H1 (cell line): ENCODE measurements around the gene TRAPPC3. TPM values are rescaled to one million over a fixed set of nuclear protein-coding genes. Genes with fewer than 3 reads are reported as not detected.

Experiments
- CTCF ChIA-PET: fragments of 300-600 bp; sonication (Branson Sonifier 250); formaldehyde crosslinking; loops from one replicate; lab custom pipeline; 2021; ENCODE audit not compliant: partially characterized antibody; lab: Charles Lee
- POLR2A ChIA-PET: fragments of 300-600 bp; sonication (Branson Sonifier 250); formaldehyde crosslinking; loops from one replicate; lab custom pipeline; 2021; ENCODE audit warnings: inconsistent platforms; ENCODE audit not compliant: partially characterized antibody; lab: Charles Lee
- DNase-seq, 2 experiments: peaks; one replicate each; pipeline versions ENCODE4 v3.0.0 to v3.0.0-alpha.2; 2010 to 2022; ENCODE audit warnings: low spot score in 2 of 2, low read depth in 1 of 2, mixed read lengths in 1 of 2
- FAIRE-seq: peaks from 2 replicates; lab custom pipeline; 2011; peaks lifted over from hg19 to GRCh38; lab: Jason Lieb, UNC
- H2AFZ ChIP-seq: 2 replicates; pipeline ENCODE4 v1.8.1; 2012; ENCODE audit warnings: low read length, inconsistent platforms
- H2AK5ac ChIP-seq: 2 replicates; pipeline ENCODE4 v1.6.1; 2013; ENCODE audit warnings: low read depth, low read length
- H2BK120ac ChIP-seq: replicated peaks from 2 replicates; pipeline ENCODE3; 2013; ENCODE audit warnings: low read depth, low read length, inconsistent platforms
- H2BK12ac ChIP-seq: 2 replicates; pipeline ENCODE4 v1.6.1; 2013; ENCODE audit warnings: low read depth, low read length
- H2BK15ac ChIP-seq: 2 replicates; pipeline ENCODE4 v1.6.1; 2013; ENCODE audit warnings: low read length
- H2BK20ac ChIP-seq: 2 replicates; pipeline ENCODE4 v1.6.1; 2013; ENCODE audit warnings: low read length
- H2BK5ac ChIP-seq: 2 replicates; pipeline ENCODE4 v1.6.1; 2013; ENCODE audit warnings: low read depth, low read length
- H3K14ac ChIP-seq: 2 replicates; pipeline ENCODE4 v1.6.1; 2013; ENCODE audit warnings: inconsistent platforms; ENCODE audit not compliant: insufficient read length
- H3K18ac ChIP-seq: 2 replicates; pipeline ENCODE4 v1.6.1; 2013; ENCODE audit warnings: low read length; ENCODE audit errors: extremely low read depth
- H3K23ac ChIP-seq: 2 replicates; pipeline ENCODE4 v1.6.1; 2013; ENCODE audit warnings: inconsistent platforms; ENCODE audit not compliant: insufficient read length
- H3K23me2 ChIP-seq: 2 replicates; pipeline ENCODE4 v1.6.1; 2013; ENCODE audit warnings: low read depth, low read length
- H3K27ac ChIP-seq: 2 replicates; pipeline ENCODE4 v1.6.1; 2011; ENCODE audit warnings: low read depth, low read length, inconsistent platforms
- H3K27me3 ChIP-seq, 4 experiments: replicated peaks in 1 of 4; 1 replicate in 1 of 4; 2 replicates in 3 of 4; pipeline versions ENCODE4 v1.6.1 to v1.8.1; 2011 to 2013; ENCODE audit warnings: low read length in 3 of 4, mild to moderate bottlenecking in 3 of 4, inconsistent platforms in 2 of 4, mixed read lengths in 2 of 4, moderate library complexity in 1 of 4; ENCODE audit not compliant: control insufficient read depth in 3 of 4, insufficient read depth in 3 of 4; ENCODE audit errors: extremely low read depth in 1 of 4
- H3K36me3 ChIP-seq, 4 experiments: 2 replicates each; pipeline versions ENCODE4 v1.6.1 to v1.8.1; 2011 to 2013; ENCODE audit warnings: mild to moderate bottlenecking in 4 of 4, low read length in 3 of 4, moderate library complexity in 2 of 4, control low read depth in 1 of 4, inconsistent platforms in 1 of 4; ENCODE audit not compliant: insufficient read depth in 4 of 4, control insufficient read depth in 2 of 4
- H3K4ac ChIP-seq: replicated peaks from 2 replicates; pipeline ENCODE3; 2013; ENCODE audit warnings: low read length, low read depth, mixed read lengths, inconsistent platforms; ENCODE audit not compliant: insufficient read length
- H3K4me1 ChIP-seq, 4 experiments: replicated peaks in 1 of 4; 1 replicate in 1 of 4; 2 replicates in 3 of 4; pipeline versions ENCODE4 v1.6.1 to v1.8.1; 2011 to 2013; ENCODE audit warnings: low read length in 3 of 4, inconsistent platforms in 2 of 4, mixed read lengths in 1 of 4; ENCODE audit not compliant: insufficient read depth in 4 of 4, control insufficient read depth in 3 of 4
- H3K4me2 ChIP-seq, 2 experiments: 2 replicates each; pipeline versions ENCODE4 v1.6.1 to v1.8.1; 2011 to 2013; ENCODE audit warnings: low read depth in 2 of 2, low read length in 2 of 2, control low read depth in 1 of 2, inconsistent platforms in 1 of 2, mild to moderate bottlenecking in 1 of 2; ENCODE audit not compliant: insufficient read depth in 1 of 2
- H3K4me3 ChIP-seq, 4 experiments: fragments of 200-600, 300-600 bp in 1 of 4; sonication (generic), shearing (Covaris generic), sonication (Bioruptor Twin) in 1 of 4; 2 replicates each; pipeline versions ENCODE4 v1.5.1 to v1.8.1; 2011 to 2016; ENCODE audit warnings: low read length in 4 of 4, low read depth in 3 of 4, control low read depth in 2 of 4, inconsistent platforms in 2 of 4, mild to moderate bottlenecking in 2 of 4, mixed read lengths in 1 of 4, moderate library complexity in 1 of 4; ENCODE audit not compliant: insufficient read depth in 2 of 4; ENCODE audit errors: extremely low read depth in 1 of 4
- H3K56ac ChIP-seq: replicated peaks from 2 replicates; pipeline ENCODE3; 2013; ENCODE audit warnings: low read depth, mild to moderate bottlenecking, mixed read lengths, low read length, inconsistent platforms; ENCODE audit not compliant: insufficient read length
- H3K79me1 ChIP-seq: 2 replicates; pipeline ENCODE4 v1.6.1; 2013; ENCODE audit warnings: low read depth, low read length, control low read depth
- H3K79me2 ChIP-seq, 2 experiments: 2 replicates each; pipeline versions ENCODE4 v1.6.1 to v1.8.1; 2012 to 2013; ENCODE audit warnings: low read length in 2 of 2, mild to moderate bottlenecking in 2 of 2, inconsistent platforms in 1 of 2; ENCODE audit not compliant: insufficient read depth in 2 of 2, control insufficient read depth in 1 of 2
- H3K9ac ChIP-seq, 4 experiments: replicated peaks in 1 of 4; 1 replicate in 1 of 4; 2 replicates in 3 of 4; pipeline versions ENCODE4 v1.6.1 to v1.8.1; 2011 to 2013; ENCODE audit warnings: low read depth in 3 of 4, low read length in 3 of 4, control low read depth in 2 of 4, mild to moderate bottlenecking in 2 of 4, moderate library complexity in 2 of 4, inconsistent platforms in 1 of 4; ENCODE audit errors: extremely low read depth in 1 of 4
- H3K9me3 ChIP-seq, 2 experiments: 2 replicates each; pipeline versions ENCODE4 v1.6.1 to v1.8.1; 2012 to 2013; ENCODE audit warnings: mild to moderate bottlenecking in 2 of 2, moderate library complexity in 2 of 2, control low read depth in 1 of 2, inconsistent platforms in 1 of 2, low read depth in 1 of 2, low read length in 1 of 2, mixed read lengths in 1 of 2; ENCODE audit not compliant: insufficient read depth in 2 of 2
- H4K20me1 ChIP-seq, 2 experiments: replicated peaks in 1 of 2; 2 replicates each; pipeline versions ENCODE3 to v1.8.1; 2011 to 2013; ENCODE audit warnings: inconsistent platforms in 2 of 2, low read length in 2 of 2, mild to moderate bottlenecking in 1 of 2; ENCODE audit not compliant: insufficient read depth in 2 of 2, control insufficient read depth in 1 of 2
- H4K5ac ChIP-seq: 2 replicates; pipeline ENCODE4 v1.6.1; 2013; ENCODE audit warnings: low read length, low read depth, mixed read lengths, inconsistent platforms; ENCODE audit not compliant: insufficient read length
- H4K8ac ChIP-seq: 2 replicates; pipeline ENCODE4 v1.8.0; 2013; ENCODE audit warnings: mild to moderate bottlenecking, moderate library complexity, low read length, inconsistent platforms; ENCODE audit not compliant: insufficient read depth; ENCODE audit errors: extremely low read depth
- H4K91ac ChIP-seq: replicated peaks from 2 replicates; pipeline ENCODE3; 2013; ENCODE audit warnings: low read length, mixed read lengths, inconsistent platforms; ENCODE audit not compliant: insufficient read length
- CBX8 ChIP-seq: fragments of 300-800, 300-1000 bp; sonication (generic); IDR thresholded peaks from 2 replicates; pipeline ENCODE4 v1.7.1; 2016; ENCODE audit warnings: low read depth, low read length, borderline replicate concordance
- CEBPB ChIP-seq: IDR thresholded peaks from 2 replicates; pipeline ENCODE4 v1.6.1; 2012; ENCODE audit warnings: low read depth, low read length
- CHD2 ChIP-seq: IDR thresholded peaks from 2 replicates; pipeline ENCODE4 v1.6.1; 2012; ENCODE audit warnings: low read length, improper control_type of control experiment
- CTCF ChIP-seq, 3 experiments: IDR thresholded peaks; 1 replicate in 2 of 3; 2 replicates in 1 of 3; pipeline versions ENCODE4 v1.5.1 to v1.6.1; 2011; ENCODE audit warnings: low read length in 3 of 3, mild to moderate bottlenecking in 3 of 3, inconsistent platforms in 2 of 3, low read depth in 1 of 3, moderate library complexity in 1 of 3; ENCODE audit not compliant: insufficient read depth in 1 of 3; ENCODE audit errors: control extremely low read depth in 1 of 3
- EZH2 ChIP-seq: fragments of 200-600 bp; sonication (generic); IDR thresholded peaks from 2 replicates; pipeline ENCODE4 v1.7.1; 2012; ENCODE audit warnings: low read depth, mild to moderate bottlenecking, moderate library complexity, low read length, inconsistent platforms; ENCODE audit not compliant: severe bottlenecking
- POLR2A ChIP-seq, 2 experiments: IDR thresholded peaks; 1 replicate in 1 of 2; 2 replicates in 1 of 2; pipeline ENCODE4 v1.6.1; 2011; ENCODE audit warnings: low read depth in 2 of 2, low read length in 2 of 2, mild to moderate bottlenecking in 2 of 2; ENCODE audit errors: control extremely low read depth in 1 of 2
- TAF1 ChIP-seq: IDR thresholded peaks from 2 replicates; pipeline ENCODE4 v1.6.1; 2011; ENCODE audit warnings: mild to moderate bottlenecking, low read depth, low read length
- WGBS, 2 experiments: shearing (Covaris generic) in 1 of 2; methylation state at CpG; one replicate each; pipeline versions ENCODE4 v1.1.6 to v1.1.7; 2013 to 2015; ENCODE audit warnings: low lambda C conversion rate in 2 of 2, mixed read lengths in 2 of 2, inconsistent platforms in 1 of 2, low coverage in 1 of 2, missing lambda C conversion rate in 1 of 2; ENCODE audit not compliant: insufficient replicate concordance in 2 of 2, insufficient coverage in 1 of 2, insufficient read length in 1 of 2; ENCODE audit errors: extremely low coverage in 1 of 2, missing lambda C conversion rate in 1 of 2; 5-methylcytosine and 5-hydroxymethylcytosine counted together
- polyA plus RNA-seq, 7 experiments: library from polyadenylated mRNA; depleted of rRNA in 3 of 7; stranded (reverse) in 5 of 7; unstranded in 2 of 7; fragments of >200 nt in 5 of 7; fragments of 200-250 nt in 2 of 7; gene quantifications; 1 replicate in 5 of 7; 2 replicates in 1 of 7; 4 replicates in 1 of 7; pipeline versions ENCODE4 v1.2.1 to v1.2.3, GENCODE V29; 2011 to 2013; ENCODE audit warnings: missing spikeins in 2 of 7, mixed read lengths in 2 of 7
- total RNA-seq: library from RNA; stranded (reverse); fragmentation: NEBNext Ultra II Directional; extraction: Animal tissue kit (Norgen Biotek cat#: 25700); gene quantifications from 2 replicates; pipeline ENCODE4 v1.2.1, GENCODE V29; 2021

Gene TRAPPC3
- total and polyA plus RNA-seq, 2 of the 8 experiments (the other 6 are each of a cell fraction or from before 2014, with no cell fraction given), result 47.8 to 51.0 TPM

DNA sequence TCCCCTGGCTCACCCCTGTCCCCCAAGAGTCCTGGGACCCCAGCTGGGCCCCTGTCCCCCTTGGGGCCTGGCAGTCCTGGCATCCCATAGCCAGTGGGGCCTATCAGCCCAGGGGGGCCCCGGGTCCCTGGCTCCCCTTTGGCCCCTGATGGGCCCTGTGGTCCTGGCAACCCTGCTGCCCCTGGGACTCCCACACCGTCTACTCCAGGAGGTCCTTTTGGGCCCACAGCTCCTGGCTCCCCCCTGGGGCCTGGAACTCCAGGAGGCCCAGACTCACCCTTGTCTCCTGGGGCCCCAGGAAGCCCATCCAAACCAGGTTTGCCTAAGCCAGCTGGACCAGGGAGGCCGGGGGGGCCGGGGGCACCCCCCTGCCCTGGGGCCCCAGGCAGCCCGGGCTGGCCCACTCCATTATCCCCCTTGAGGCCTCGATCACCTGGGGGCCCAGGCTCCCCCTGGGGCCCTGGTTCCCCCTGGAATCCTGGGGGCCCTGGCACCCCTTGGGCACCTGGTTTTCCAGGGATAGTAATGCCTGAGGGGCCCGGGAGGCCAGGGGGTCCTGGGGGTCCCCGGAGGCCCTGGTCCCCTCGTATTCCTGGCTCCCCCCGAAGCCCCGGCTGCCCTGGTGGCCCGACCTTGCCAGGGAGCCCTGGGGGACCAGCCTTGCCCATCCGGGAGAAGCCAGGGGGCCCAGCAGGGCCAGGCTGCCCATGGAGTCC is 50.5 kb downstream of the TRAPPC3 start:
- FAIRE-seq, result no peak
- Histone ChIP-seq H3K14ac (no peak overlapping the region), H3K4me2 (no peak overlapping the region), H4K8ac (peak overlapping the region; percentile 80), H2BK12ac (no peak overlapping the region), H3K56ac (no peak overlapping the region), H4K91ac (no peak overlapping the region), H3K9ac (no peak overlapping the region), H2BK15ac (no peak overlapping the region), H3K4ac (no peak overlapping the region), H4K20me1 (no peaks in the 10 kb centered on the region), H2AK5ac (no peak overlapping the region), H3K36me3 (peaks cover 5 to 12% (median 9%) of the 10 kb centered on the region in 4 experiments; a peak in 7 of 8 replicates)
- no peak for DNase-seq
- 93% methylated on average over 10 of the region's 13 CpGs; no CpG with 5 or more reads in 1 of the 2 experiments for WGBS, 2 experiments
- no peak for TF ChIP-seq POLR2A (IDR thresholded peaks at IDR 0.05; ENCODE audit: control extremely low read depth in 1 of 2, low read depth in 2 of 2, low read length in 2 of 2)
- no peak for TF ChIP-seq EZH2
- no peak for TF ChIP-seq CHD2
- TF ChIP-seq CEBPB, result no peak
- no peak for TF ChIP-seq CBX8
- no peak for TF ChIP-seq TAF1
- no peak for TF ChIP-seq CTCF (IDR thresholded peaks at IDR 0.05; ENCODE audit: control extremely low read depth in 1 of 3, insufficient read depth in 1 of 3, low read depth in 1 of 3, low read length in 3 of 3)
- TF ChIP-seq, all 59 proteins: peak for 0
- H4K5ac ChIP-seq, result no peak overlapping the region
- no peak overlapping the region for H2BK20ac ChIP-seq
- H2BK5ac ChIP-seq, result no peak overlapping the region
- H3K23me2 ChIP-seq, result no peaks in the 10 kb centered on the region
- 0 out of 7 replicates have a peak, but pooled peaks cover 0 to 2% (median 0%) of the 10 kb centered on the region in 4 experiments for H3K27me3 ChIP-seq
- no peak overlapping the region for H2BK120ac ChIP-seq
- ChIA-PET POLR2A (interaction anchor here (0.7 to 7.8 kb wide), 3 partner anchors 35 to 169 kb away, joined by 4 to 61 read pairs (median 10); no protein-coding TSS in a partner anchor), CTCF (interaction anchor here (4.6 to 32.6 kb wide), 3 partner anchors 12 to 39 kb away, joined by 38 to 738 read pairs (median 74); no protein-coding TSS in a partner anchor)
- no peaks in the 10 kb centered on the region for H3K79me2 ChIP-seq
- no peak overlapping the region for H2AFZ ChIP-seq
- no peaks in the 10 kb centered on the region for H3K79me1 ChIP-seq
- no peak overlapping the region for H3K18ac ChIP-seq
- peaks cover 0 to 11% (median 7%) of the 10 kb centered on the region in 4 experiments; a peak in 3 of 7 replicates for H3K4me1 ChIP-seq
- H3K27ac ChIP-seq, result no peak overlapping the region
- H3K9me3 ChIP-seq, result no peaks in the 10 kb centered on the region
- no peak overlapping the region for H3K4me3 ChIP-seq
- H3K23ac ChIP-seq, result no peak overlapping the region
